ENCODE results near the gene FBLN1.

DNA sequence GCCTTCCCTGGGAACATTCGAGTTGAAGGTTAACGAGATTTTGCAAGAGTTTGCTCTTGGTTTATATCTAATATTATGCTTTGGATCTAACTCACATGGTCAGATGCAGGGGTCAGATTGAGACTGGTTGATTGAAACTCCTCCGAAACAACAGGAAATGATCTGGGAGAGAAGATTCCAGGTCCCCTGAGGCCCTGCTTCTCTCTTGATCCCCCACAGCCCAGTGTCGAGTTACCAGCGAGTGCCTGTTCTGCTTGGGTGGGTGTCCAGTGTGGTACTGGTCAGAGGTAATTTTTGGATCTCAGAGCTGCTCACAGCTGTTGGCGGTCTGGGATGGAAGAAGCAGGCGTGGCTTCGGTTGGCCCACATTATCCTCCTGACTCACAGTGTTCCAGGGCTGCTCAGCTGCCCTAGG is 9.2 kb downstream of the FBLN1 start:
- TF ChIP-seq MAFG (tag; conservative IDR thresholded peaks at IDR 0.05) (no peak), CCNT2 (IDR thresholded peaks at IDR 0.05; ENCODE audit: borderline replicate concordance, extremely low read depth, insufficient read length, low read depth, low read length) (no peak), ARHGAP35 (IDR thresholded peaks at IDR 0.05; ENCODE audit: partially characterized antibody) (no peak), TCF7L2 (IDR thresholded peaks at IDR 0.05; ENCODE audit: low read depth, low read length) (no peak), ZFP1 (CRISPR knock-in tag; IDR thresholded peaks at IDR 0.05) (no peak), POLR2A (conservative IDR thresholded peaks at IDR 0.05) (no peak), ZNF274 (IDR thresholded peaks at IDR 0.05; ENCODE audit: borderline replicate concordance, low read depth, low read length) (no peak), EGR1 (conservative IDR thresholded peaks at IDR 0.05) (no peak)
- TF ChIP-seq, protein P1, sequence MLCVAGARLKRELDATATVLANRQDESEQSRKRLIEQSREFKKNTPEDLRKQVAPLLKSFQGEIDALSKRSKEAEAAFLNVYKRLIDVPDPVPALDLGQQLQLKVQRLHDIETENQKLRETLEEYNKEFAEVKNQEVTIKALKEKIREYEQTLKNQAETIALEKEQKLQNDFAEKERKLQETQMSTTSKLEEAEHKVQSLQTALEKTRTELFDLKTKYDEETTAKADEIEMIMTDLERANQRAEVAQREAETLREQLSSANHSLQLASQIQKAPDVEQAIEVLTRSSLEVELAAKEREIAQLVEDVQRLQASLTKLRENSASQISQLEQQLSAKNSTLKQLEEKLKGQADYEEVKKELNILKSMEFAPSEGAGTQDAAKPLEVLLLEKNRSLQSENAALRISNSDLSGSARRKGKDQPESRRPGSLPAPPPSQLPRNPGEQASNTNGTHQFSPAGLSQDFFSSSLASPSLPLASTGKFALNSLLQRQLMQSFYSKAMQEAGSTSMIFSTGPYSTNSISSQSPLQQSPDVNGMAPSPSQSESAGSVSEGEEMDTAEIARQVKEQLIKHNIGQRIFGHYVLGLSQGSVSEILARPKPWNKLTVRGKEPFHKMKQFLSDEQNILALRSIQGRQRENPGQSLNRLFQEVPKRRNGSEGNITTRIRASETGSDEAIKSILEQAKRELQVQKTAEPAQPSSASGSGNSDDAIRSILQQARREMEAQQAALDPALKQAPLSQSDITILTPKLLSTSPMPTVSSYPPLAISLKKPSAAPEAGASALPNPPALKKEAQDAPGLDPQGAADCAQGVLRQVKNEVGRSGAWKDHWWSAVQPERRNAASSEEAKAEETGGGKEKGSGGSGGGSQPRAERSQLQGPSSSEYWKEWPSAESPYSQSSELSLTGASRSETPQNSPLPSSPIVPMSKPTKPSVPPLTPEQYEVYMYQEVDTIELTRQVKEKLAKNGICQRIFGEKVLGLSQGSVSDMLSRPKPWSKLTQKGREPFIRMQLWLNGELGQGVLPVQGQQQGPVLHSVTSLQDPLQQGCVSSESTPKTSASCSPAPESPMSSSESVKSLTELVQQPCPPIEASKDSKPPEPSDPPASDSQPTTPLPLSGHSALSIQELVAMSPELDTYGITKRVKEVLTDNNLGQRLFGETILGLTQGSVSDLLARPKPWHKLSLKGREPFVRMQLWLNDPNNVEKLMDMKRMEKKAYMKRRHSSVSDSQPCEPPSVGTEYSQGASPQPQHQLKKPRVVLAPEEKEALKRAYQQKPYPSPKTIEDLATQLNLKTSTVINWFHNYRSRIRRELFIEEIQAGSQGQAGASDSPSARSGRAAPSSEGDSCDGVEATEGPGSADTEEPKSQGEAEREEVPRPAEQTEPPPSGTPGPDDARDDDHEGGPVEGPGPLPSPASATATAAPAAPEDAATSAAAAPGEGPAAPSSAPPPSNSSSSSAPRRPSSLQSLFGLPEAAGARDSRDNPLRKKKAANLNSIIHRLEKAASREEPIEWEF (CRISPR knock-in tag; IDR thresholded peaks at IDR 0.05), result no peak
- TF ChIP-seq, protein P2, sequence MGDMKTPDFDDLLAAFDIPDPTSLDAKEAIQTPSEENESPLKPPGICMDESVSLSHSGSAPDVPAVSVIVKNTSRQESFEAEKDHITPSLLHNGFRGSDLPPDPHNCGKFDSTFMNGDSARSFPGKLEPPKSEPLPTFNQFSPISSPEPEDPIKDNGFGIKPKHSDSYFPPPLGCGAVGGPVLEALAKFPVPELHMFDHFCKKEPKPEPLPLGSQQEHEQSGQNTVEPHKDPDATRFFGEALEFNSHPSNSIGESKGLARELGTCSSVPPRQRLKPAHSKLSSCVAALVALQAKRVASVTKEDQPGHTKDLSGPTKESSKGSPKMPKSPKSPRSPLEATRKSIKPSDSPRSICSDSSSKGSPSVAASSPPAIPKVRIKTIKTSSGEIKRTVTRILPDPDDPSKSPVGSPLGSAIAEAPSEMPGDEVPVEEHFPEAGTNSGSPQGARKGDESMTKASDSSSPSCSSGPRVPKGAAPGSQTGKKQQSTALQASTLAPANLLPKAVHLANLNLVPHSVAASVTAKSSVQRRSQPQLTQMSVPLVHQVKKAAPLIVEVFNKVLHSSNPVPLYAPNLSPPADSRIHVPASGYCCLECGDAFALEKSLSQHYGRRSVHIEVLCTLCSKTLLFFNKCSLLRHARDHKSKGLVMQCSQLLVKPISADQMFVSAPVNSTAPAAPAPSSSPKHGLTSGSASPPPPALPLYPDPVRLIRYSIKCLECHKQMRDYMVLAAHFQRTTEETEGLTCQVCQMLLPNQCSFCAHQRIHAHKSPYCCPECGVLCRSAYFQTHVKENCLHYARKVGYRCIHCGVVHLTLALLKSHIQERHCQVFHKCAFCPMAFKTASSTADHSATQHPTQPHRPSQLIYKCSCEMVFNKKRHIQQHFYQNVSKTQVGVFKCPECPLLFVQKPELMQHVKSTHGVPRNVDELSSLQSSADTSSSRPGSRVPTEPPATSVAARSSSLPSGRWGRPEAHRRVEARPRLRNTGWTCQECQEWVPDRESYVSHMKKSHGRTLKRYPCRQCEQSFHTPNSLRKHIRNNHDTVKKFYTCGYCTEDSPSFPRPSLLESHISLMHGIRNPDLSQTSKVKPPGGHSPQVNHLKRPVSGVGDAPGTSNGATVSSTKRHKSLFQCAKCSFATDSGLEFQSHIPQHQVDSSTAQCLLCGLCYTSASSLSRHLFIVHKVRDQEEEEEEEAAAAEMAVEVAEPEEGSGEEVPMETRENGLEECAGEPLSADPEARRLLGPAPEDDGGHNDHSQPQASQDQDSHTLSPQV (IDR thresholded peaks at IDR 0.05), result no peak
- TF ChIP-seq, protein P3, sequence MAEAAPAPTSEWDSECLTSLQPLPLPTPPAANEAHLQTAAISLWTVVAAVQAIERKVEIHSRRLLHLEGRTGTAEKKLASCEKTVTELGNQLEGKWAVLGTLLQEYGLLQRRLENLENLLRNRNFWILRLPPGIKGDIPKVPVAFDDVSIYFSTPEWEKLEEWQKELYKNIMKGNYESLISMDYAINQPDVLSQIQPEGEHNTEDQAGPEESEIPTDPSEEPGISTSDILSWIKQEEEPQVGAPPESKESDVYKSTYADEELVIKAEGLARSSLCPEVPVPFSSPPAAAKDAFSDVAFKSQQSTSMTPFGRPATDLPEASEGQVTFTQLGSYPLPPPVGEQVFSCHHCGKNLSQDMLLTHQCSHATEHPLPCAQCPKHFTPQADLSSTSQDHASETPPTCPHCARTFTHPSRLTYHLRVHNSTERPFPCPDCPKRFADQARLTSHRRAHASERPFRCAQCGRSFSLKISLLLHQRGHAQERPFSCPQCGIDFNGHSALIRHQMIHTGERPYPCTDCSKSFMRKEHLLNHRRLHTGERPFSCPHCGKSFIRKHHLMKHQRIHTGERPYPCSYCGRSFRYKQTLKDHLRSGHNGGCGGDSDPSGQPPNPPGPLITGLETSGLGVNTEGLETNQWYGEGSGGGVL (CRISPR knock-in tag; IDR thresholded peaks at IDR 0.05), result no peak
- TF ChIP-seq, protein P4, sequence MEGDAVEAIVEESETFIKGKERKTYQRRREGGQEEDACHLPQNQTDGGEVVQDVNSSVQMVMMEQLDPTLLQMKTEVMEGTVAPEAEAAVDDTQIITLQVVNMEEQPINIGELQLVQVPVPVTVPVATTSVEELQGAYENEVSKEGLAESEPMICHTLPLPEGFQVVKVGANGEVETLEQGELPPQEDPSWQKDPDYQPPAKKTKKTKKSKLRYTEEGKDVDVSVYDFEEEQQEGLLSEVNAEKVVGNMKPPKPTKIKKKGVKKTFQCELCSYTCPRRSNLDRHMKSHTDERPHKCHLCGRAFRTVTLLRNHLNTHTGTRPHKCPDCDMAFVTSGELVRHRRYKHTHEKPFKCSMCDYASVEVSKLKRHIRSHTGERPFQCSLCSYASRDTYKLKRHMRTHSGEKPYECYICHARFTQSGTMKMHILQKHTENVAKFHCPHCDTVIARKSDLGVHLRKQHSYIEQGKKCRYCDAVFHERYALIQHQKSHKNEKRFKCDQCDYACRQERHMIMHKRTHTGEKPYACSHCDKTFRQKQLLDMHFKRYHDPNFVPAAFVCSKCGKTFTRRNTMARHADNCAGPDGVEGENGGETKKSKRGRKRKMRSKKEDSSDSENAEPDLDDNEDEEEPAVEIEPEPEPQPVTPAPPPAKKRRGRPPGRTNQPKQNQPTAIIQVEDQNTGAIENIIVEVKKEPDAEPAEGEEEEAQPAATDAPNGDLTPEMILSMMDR (IDR thresholded peaks at IDR 0.05 in 2 of 3, conservative IDR thresholded peaks at IDR 0.05 in 1 of 3; ENCODE audit: insufficient read depth in 2 of 3, low read depth in 1 of 3, low read length in 3 of 3), result no peak
- TF ChIP-seq, protein P5, sequence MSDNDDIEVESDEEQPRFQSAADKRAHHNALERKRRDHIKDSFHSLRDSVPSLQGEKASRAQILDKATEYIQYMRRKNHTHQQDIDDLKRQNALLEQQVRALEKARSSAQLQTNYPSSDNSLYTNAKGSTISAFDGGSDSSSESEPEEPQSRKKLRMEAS (CRISPR knock-in tag; IDR thresholded peaks at IDR 0.05), result no peak

Measured in K562 (cell line).